NOMO-1 (cell line): ENCODE measurements around the gene LLCFC1.

Experiments used
- DNase-seq, 2 experiments: peaks; one replicate each; lab custom pipeline; 2025; ENCODE audit not compliant: unreplicated experiment in 2 of 2; lab: John Stamatoyannopoulos, UW

Gene LLCFC1

GRCh38 chr7:142940966-142941535, 1.8 kb downstream of the LLCFC1 start:
- no peak for DNase-seq

DNA sequence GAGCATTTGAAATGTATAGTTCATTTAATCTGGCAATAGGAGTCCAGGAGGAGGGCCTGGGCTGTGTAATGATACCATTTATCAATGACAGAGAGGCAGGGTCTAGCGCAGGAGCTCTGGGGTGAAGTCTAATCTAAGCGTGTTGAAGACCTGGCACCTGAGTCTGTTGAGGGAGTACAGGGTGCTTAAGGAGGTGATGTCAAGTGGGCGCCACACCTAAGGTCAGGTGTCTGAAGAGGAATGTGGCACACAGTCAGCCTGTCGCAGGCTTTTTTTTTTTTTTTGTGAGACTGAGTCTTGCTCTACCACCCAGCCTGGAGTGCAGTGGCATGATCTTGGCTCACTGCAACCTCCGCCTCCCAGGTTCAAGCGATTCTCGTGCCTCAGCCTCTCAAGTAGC, 2.3 kb downstream of the LLCFC1 start:
- no peak for DNase-seq

GRCh38 chr7:142942746-142943145, 3.5 kb downstream of the LLCFC1 start:
- no peak for DNase-seq

GRCh38 chr7:142943706-142944268, 4.5 kb downstream of the LLCFC1 start:
- no peak for DNase-seq

GRCh38 chr7:142945001-142945400, 5.7 kb downstream of the LLCFC1 start:
- no peak for DNase-seq

DNA sequence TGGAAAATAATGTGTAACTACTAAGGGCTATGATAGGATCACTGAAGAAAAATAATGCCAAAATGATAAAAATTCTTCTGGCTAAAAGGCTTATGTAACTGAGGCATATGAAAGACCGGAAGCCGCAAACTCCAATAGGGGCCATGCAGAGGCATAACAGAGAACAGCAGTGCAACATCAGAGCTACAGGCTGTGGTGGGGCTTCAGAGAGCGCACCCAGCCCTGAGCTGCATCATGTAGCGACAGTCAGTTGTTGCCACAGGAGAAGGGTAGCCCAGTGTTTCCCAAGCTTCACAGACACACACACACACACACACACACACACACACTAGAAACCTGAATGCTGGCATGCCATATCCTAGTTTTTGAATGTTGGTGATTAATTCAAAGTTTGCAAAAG, 9.3 kb downstream of the LLCFC1 start:
- no peak for DNase-seq

DNA sequence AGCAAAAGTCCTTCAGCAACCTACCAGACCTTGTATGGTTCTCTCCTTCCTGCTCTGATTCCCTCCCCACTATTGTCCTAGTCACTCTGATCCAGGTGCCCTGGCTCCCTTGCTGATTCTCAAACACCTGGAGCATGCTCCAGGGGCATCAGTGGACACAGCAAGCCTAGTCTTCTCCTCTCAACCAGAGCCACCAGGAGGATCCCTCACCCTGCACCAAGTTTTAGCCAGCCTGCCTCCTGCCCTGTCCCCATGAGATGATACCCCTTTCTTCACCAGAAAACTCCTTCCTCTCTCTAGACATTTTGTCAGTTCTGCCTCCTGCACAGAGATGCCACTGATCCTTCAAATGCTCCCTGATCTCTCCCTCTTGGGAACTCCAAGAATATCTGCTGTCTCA, 11.0 kb downstream of the LLCFC1 start:
- DNase-seq = no peak

- peak in 1 of 2 experiments; percentile 58 for DNase-seq
These were observed 15.5 kb downstream of the LLCFC1 start for GRCh38 chr7:142954680-142955268.

GRCh38 chr7:142956951-142957623, 17.8 kb downstream of the LLCFC1 start:
- DNase-seq = peak in 1 of 2 experiments; percentile 9

- peak; percentile 24 to 25 for DNase-seq
These were observed 18.4 kb downstream of the LLCFC1 start for GRCh38 chr7:142957723-142958122.

DNA sequence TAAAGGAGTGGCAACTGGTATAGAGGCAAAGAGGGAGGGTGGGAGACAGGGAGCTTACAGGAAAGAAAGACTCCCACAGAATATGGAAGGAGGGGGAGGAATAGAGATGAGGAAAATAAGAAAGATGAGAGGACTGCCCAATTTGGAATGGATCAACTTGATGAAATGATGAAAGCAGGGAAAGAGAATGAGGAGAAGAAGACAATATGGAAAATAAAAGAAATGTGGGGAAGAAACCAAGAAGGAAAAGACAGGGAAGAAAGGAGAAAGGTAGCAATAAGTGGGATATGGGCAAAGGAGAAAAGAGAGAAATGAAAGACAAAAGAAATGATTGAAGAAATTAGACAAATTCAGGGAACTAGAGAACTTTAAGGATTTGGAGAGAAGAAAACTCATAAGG, 19.9 kb downstream of the LLCFC1 start:
- no peak for DNase-seq

DNA sequence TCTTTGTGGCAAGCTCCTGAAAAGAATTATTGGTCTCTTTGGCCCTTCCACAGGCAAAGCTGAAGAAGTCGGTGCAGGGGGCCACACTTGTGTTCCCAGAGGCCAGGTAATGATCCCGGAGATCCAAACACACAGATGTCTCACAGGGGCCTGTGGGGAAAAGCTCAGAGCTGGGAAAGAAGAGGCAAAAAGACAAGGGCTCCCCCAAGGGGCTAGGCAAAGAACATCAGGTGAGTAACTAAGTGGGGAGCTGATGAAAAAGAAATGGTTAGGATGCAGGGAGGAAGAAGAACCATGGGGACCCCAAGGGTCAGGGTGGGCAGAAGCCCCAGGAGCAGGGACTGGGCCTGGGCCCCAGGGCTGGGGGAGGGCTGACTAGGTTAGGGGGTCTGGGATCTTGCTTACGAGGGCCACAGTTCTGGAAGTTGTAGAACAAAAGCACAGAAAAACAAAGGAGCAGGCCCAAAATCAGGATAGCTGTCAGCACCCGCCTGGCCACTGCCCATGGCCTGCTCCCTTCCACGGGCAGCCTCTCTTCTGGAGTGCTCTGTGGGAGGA, 21.8 kb downstream of the LLCFC1 start:
- DNase-seq = no peak

GRCh38 chr7:142961595-142961972, 22.3 kb downstream of the LLCFC1 start:
- no peak for DNase-seq

DNA sequence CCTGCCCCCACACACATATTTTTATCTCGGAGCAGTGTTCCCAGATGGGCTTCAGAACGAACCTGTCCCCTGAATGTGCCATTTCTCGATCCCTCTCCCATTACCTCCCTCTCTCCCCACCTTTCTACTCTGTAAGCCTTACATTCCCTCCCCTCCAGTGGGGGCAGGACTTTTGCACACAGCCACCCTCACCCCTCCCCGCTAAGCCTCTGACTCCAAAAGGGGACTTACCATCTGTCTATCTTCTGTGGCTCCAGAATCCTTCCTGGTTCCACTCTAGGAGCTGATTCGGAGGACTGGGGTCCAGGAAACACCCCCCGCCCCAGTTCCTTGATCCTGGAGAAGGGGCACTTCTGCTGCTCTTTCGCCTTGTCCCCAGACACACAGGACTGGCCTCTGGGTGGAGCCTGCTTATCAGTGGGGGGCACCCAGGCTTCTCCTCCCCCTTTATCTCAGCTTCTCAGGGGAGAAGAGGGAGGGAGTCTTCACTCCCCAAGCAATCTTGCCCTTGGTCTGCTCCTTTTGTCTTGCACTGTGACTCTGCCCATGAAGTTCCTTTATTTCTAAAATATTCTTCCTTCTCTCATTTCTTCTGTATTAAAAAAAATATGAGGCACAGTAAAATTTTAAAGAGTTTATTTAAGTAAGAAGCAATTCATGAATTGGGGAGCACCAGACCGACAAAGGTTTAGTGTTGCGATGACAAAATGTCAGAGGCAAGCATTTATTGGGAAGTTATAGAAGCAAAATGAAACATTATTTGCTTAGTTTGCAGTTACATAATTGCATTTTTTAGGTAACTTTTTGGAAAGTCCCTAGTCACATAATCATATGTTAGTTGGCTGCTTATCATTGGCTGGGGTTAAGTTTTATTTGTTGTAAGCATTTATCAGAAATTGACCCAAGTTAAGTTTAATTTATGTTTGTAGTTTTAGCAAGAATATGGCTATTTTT, 23.0 kb downstream of the LLCFC1 start, which contains the start of gene KEL:
Gene KEL, minus strand, starts transcription at position 391 of the 954 bp plus-strand sequence. Its CDS starts 157 bp downstream, at position 234.
- DNase-seq = no peak

DNA sequence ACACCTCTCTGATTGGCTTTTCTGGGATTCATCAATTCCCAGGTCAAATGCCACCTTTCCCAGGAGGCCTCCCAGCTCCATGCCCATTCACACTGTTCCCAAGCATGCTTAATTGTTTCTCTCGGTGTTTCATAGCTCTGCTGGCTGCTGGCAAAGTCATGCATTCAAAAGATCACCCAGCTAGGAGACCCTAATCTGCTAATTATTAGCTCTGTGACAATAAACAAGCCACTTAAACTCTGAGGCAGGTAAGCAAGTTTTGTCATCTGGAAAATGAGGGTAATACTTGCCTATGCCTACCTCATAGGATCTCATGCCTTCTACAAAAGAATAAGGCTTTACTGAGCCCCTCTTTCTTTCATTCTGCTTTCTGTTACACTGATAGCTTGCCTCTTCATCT, 23.7 kb downstream of the LLCFC1 start:
- no peak for DNase-seq

GRCh38 chr7:142963993-142964392, 24.7 kb downstream of the LLCFC1 start:
- no peak for DNase-seq

GRCh38 chr7:142964502-142965246, 25.4 kb downstream of the LLCFC1 start:
- no peak for DNase-seq

DNA sequence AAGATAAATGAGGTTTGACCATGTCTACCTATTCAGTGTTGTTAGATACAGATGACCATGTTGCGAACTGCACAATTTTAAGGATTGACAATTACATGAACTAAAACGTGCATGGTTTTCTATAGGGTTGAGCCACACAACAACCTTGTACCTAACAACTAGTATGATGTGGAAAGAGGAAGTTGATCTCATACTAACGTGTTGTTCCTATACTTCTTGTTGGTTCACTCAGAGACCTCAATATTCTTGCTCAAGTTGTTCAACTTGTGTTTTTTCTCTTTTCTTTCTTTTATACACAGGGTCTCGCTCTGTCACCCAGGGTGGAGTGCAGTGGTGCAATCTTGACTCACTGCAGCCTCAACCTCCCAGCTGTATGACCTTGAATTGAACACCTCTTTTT, 28.9 kb downstream of the LLCFC1 start:
- peak in 1 of 2 experiments; percentile 21 for DNase-seq

DNA sequence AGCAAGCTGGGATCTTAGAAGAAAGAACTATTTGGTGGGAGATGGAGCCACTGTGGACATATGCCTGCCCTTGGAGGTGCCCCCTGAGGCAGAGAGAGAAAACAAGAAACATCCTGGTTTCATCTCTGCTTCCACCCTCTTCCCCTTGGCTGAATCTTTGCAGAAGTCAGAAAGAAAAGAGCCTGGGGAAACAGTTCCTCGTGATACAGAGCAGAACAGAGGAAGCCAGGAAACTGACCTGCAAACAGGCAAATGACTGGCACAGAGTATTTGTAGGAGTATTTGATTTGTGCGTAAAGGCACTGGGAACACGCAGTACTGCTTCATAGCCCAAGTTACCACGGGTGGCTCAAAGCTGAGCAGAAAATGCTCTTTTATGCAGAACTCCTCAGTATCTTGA, 29.9 kb downstream of the LLCFC1 start:
- DNase-seq = no peak

DNA sequence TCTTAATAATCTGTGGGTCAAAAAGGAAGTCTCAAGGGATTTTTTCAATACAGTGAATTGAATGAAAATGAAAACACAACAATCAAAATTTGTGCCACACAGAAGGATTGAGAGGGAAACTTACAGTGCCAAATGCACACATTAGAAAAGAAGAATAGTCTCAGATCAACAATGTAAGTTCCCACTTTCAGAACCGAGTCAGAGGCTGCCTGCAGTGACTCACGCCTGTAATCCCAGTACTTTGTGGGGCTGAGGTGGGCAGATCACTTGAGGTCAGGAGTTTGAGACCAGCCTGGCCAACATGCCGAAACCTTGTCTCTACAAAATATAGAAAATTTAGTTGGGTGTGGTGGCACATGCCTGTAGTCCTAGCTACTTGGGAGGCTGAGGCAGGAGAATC, 35.3 kb downstream of the LLCFC1 start:
- no peak for DNase-seq
